ENCODE results near the gene HEPHL1.
"Not testable (repeated sequence)": the region's sequence is repeated elsewhere in the genome, so short reads cannot be mapped to it uniquely, and the experiment has no call there.

The HEPHL1 gene

GRCh38 chr11:94020777-94021481, at the start of gene HEPHL1:
TSS of gene HEPHL1 (plus strand) at chr11:94021354. CDS start at chr11:94021369, 15 bp downstream.
- no peak for DNase-seq (ENCODE audit: low read depth)

DNA sequence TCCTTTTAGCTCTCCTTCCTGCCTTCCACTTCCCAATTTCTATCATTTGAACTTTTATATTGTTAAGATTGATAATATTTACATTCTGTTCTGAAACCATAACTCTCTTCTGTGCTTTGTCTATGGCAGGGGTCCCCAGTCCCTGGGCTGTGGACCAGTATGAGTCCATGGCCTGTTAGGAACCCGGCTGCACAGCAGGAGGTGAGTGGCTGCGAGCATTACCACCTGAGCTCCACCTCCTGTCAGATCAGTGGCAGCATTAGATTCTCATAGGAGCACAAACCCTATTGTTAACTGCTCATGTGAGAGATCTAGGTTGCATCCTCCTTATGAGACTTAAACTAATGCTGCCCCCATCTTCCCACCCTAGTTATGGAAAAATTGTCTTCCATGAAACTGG, 48.4 kb upstream of the HEPHL1 start:
- DNase-seq (ENCODE audit: low read depth), result no peak

- not testable (repeated sequence) for DNase-seq (ENCODE audit: low read depth)
These were observed 47.7 kb upstream of the HEPHL1 start for GRCh38 chr11:93973322-93974051.

DNA sequence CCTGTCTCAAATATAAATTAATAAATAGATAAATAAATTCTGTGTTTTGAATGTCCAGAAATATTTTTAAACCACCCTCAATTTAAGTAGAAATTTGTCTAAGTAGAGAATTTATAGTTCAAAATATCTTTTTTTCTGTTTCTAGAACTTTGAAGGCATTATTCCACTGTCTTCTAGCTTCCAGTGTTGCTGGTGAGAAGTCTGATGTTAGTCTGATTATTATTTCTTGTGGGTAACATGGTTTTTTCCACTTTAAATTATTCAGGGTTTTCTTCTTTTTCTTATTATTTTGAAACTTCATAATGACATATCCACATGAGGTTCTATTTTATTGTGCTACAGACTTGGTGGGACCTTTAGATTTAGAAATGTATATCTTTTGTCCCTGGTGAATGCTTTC, 46.4 kb upstream of the HEPHL1 start:
- no peak for DNase-seq (ENCODE audit: low read depth)

DNA sequence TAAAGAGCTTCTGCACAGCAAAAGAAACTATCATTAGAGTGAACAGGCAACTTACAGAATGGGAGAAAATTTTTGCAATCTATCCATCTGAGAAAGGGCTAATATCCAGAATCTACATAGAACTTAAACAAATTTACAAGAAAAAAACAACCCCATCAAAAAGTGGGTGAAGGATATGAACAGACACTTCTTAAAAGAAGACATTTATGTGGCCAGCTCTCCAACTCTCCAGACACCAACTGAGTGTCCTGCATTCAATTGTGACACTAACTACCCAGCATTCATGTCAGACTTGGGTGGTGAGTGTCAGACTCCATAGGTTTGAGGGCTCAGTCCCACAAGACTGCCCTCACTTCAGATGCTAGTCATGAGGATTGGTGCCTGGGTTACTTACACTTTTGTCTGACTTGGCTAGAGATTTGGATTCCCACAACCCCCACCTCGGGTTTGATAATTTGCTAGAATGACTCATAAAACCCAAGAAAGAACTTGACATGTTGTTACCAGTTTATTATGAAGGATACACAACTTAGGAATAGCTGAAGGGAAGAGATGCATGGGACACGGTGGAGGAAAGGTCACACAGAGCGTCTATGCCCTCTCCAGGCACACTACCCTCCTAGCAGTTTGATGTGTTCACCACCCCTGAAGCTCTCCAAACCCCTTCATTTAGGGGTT, 44.4 kb upstream of the HEPHL1 start:
- not testable (repeated sequence) for DNase-seq (ENCODE audit: low read depth)

DNA sequence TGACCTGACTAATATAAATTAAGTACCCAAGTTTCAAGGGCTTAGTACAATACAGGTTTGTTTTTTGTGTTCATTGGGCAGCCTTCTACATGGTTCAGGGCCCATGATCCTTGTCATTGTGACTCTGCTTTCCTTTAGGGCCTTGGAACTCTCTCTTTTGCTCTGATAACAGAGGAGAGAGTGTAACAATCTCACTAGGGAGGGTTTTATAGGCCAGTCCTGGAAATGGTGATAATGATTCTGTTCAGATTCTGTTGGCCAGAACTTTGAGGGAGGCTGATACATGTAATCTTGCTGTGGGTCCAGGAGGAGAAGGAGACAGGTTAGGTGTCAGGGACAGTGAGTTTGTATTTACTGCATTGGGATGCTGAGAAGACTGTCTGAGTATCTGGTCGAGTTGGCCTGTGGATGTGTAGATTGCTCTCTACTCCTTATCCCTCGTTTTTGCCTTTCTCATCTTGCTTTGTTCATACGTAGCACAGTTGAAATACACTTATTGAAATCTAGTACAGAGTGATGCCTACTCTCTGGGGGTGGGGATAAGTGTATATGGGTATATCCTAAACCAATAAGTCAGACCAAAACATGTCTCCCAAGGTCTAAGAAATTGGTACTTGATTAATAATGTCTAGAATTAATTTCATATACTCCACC, 37.5 kb upstream of the HEPHL1 start:
- no peak for DNase-seq (ENCODE audit: low read depth)

GRCh38 chr11:93984196-93984567, 37.0 kb upstream of the HEPHL1 start:
- no peak for DNase-seq (ENCODE audit: low read depth)

- no peak for DNase-seq (ENCODE audit: low read depth)
These were observed 36.2 kb upstream of the HEPHL1 start for GRCh38 chr11:93984936-93985335.

- no peak for DNase-seq (ENCODE audit: low read depth)
These were observed 34.4 kb upstream of the HEPHL1 start for GRCh38 chr11:93986716-93987115.

DNA sequence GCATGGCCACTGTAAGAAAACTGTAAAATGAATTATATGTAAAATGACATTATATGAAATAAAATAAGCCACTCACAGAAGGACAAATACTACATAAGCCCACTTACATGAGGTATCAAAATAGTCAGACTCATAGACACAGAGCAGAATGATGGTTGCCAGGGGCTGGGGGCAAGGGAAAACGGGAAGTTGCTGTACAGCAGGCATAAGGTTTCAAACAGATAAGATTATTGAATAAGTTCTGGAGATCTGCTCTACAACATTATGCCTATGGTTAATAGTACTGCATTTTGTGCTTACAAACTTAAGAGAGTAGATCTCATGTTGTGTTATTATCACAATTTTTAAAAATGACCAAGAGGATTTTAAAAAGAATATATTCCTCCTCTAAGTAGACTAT, 32.7 kb upstream of the HEPHL1 start:
- no peak for DNase-seq (ENCODE audit: low read depth)

DNA sequence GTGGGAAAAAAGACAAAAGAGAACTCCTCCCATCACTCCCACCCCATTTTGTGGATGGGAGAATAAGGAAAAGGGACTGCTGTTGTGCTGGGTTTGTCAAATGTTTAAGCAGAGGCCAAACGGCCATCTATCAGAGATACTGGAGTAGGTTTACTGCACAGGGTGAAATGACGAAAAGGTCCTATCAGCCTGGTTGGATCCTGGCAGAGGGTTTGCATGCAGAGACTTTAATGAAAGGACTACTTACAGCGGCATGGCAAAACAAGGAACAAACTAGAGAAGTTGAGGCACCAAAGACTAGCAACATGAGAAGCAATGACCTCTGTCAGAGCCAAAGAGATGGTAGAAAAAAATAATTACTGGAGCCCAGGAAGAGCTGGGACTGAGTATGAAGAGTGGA, 32.2 kb upstream of the HEPHL1 start:
- no peak for DNase-seq (ENCODE audit: low read depth)

- DNase-seq (ENCODE audit: low read depth), result no peak
These were observed 27.4 kb upstream of the HEPHL1 start for GRCh38 chr11:93993747-93994146.

DNA sequence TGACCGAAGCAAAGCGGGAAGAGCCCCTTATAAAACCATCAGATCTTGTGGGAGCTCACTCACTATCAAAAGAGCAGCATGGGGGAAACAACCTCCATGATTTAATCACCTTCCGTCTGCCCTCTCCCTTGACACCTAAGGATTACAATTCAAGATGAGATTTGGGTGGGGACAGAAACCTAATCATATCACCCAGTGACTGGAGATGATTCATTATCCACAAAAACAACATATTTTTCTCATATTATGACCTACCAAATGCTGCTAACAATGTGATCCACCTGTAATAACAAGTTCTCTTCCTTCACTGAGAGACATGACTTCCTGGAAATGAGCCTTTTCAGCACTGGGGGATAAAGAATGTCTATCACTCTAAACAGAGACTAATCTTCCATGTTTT, 23.4 kb upstream of the HEPHL1 start:
- no peak for DNase-seq (ENCODE audit: low read depth)

GRCh38 chr11:94000659-94001058, 20.5 kb upstream of the HEPHL1 start:
- DNase-seq (ENCODE audit: low read depth), result no peak

- no peak for DNase-seq (ENCODE audit: low read depth)
These were observed 18.9 kb upstream of the HEPHL1 start for GRCh38 chr11:94002226-94002625.

GRCh38 chr11:94007426-94007825, 13.7 kb upstream of the HEPHL1 start:
- DNase-seq (ENCODE audit: low read depth), result no peak

DNA sequence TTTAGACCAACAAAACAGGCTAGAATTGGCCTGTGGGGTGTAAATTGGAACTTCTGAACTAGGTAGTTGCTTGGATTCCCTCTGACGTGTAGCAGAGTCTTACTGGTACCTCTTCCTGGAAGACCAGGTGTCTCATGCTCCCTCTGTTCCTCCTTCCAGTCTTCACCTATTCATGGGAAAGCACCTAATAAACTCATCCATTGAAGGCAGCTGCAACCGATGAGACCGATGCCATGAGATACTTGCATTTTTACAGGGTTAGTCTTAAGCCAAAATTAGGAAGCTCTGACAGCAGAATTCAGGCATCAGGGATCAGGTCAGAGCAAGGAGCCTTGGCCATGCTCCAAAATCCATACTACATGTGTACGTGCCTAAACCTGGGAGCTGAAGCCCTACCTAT, 13.2 kb upstream of the HEPHL1 start:
- no peak for DNase-seq (ENCODE audit: low read depth)

GRCh38 chr11:94010136-94010535, 11.0 kb upstream of the HEPHL1 start:
- no peak for DNase-seq (ENCODE audit: low read depth)

- no peak for DNase-seq (ENCODE audit: low read depth)
These were observed 9.7 kb upstream of the HEPHL1 start for GRCh38 chr11:94011478-94011877.

DNA sequence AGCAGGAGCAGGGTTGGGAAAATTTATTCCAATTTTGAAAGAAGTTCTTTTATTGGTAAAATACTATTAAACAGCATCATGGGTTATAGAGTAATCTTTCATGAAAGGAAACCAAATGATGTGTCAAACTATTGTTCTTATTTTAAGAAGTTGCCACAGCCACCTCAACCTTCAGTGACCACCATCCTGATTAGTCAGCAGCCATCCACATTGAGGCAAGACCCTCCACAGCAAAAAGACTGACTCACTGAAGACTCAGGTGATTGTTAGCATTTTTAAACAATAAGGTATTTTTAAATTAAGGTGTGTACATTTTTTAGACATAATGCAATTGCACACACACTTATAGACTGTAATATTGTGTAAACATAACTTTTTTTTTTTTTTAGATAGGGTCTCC, 3.7 kb upstream of the HEPHL1 start:
- no peak for DNase-seq (ENCODE audit: low read depth)

DNA sequence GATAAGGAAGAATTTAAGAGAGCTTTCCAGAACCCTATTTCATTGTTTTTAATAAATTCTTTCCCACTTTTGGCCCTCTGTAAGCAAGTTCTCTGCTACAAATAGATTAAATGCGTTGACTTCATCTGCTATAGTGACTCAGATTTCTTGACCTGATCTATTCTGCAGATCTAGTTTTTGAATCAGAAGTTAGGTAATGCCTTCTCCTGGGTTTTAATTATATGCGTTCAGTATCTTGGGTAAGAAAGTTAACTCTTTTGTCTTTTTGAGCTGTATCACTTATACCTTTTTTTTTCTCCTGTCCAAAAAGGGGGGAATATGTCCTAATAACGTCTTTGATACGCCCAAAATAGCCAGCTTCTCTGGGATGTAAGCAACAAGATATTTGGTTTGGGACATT, 2.4 kb upstream of the HEPHL1 start:
- no peak for DNase-seq (ENCODE audit: low read depth)

DNA sequence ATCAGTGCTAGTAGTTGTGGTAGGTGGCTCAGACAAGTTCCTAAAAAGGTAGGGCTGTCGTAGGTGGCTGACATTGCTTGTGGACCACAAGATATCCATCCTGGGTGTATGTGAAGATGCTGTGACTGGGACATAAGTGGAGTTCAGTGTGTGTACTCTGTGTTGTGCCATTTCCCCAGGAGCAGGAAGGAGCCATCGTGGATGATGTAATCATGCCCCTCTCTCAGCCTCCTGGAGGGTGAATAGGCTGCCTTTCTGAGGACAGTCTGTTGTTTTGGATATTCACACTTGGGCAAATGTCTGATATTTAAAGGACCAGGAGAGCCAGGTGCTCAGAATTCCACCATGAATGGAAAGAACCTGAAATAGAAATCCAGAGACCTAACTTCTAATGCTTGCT, 2.7 kb downstream of the HEPHL1 start:
- no peak for DNase-seq (ENCODE audit: low read depth)

DNA sequence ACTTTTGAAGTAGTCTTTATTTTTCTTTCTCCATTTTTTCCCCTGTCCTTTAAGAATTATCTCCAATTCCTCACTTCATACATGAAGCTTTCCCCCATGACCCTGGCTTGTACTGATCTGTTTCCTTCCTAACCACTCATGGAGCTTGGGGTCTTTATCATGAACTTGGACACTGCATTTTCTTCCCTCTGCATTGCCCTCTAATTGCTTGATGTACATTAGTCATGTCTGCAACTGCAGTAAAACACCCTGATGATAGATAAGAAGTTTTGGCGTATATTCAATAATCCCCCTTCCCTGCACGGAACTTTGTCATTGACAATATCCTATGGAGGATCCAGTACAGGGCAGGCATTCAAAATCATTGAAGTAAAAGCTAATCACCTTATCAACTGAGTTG, 3.4 kb downstream of the HEPHL1 start:
- DNase-seq (ENCODE audit: low read depth), result no peak

All from GM04503 (cell line).